Kidney (tissue), 14 donors: ENCODE results near the gene VAMP8. TPM values are rescaled to one million over a fixed set of nuclear protein-coding genes. Genes with fewer than 3 reads are reported as not detected.

ENCODE experiments used
- DNase-seq, 5 donors: peaks; one replicate each; pipeline ENCODE4 v3.0.0-alpha.2; 2013 to 2020
- FAIRE-seq: peaks from 2 replicates; lab custom pipeline; 2012; peaks lifted over from hg19 to GRCh38; lab: Jason Lieb, UNC
- H3K27ac ChIP-seq, 2 donors: one replicate each; pipeline ENCODE4 v1.7.0; 2013; ENCODE audit warnings: low read depth in 2 of 2, low read length in 2 of 2, inconsistent platforms in 1 of 2
- H3K27me3 ChIP-seq: one replicate; pipeline ENCODE4 v1.7.1; 2013; ENCODE audit warnings: low read length, inconsistent platforms; ENCODE audit not compliant: control insufficient read depth, insufficient read depth
- H3K36me3 ChIP-seq, 3 donors: one replicate each; pipeline versions ENCODE4 v1.7.0 to v1.7.1; 2013; ENCODE audit warnings: low read length in 3 of 3, control low read depth in 1 of 3, inconsistent platforms in 1 of 3; ENCODE audit not compliant: insufficient read depth in 3 of 3, control insufficient read depth in 2 of 3
- H3K4me1 ChIP-seq, 3 donors: one replicate each; pipeline versions ENCODE4 v1.7.0 to v1.7.1; 2013; ENCODE audit warnings: low read length in 3 of 3, inconsistent platforms in 1 of 3, low read depth in 1 of 3; ENCODE audit not compliant: control insufficient read depth in 2 of 3, insufficient read depth in 2 of 3
- H3K4me3 ChIP-seq, 3 donors: one replicate each; pipeline versions ENCODE4 v1.7.0 to v1.8.1; 2013; ENCODE audit warnings: low read length in 3 of 3, control low read depth in 1 of 3, inconsistent platforms in 1 of 3
- H3K9ac ChIP-seq, 3 donors: one replicate each; pipeline versions ENCODE4 v1.7.0 to v1.7.1; 2013; ENCODE audit warnings: low read length in 3 of 3, control low read depth in 1 of 3, inconsistent platforms in 1 of 3
- H3K9me3 ChIP-seq, 3 donors: one replicate each; pipeline versions ENCODE4 v1.7.0 to v1.7.1; 2013; ENCODE audit warnings: low read length in 3 of 3, control low read depth in 1 of 3, inconsistent platforms in 1 of 3; ENCODE audit not compliant: control insufficient read depth in 2 of 3, insufficient read depth in 1 of 3
- CTCF ChIP-seq: IDR thresholded peaks from 3 replicates; pipeline ENCODE4 v1.5.1; 2012; ENCODE audit warnings: mild to moderate bottlenecking, moderate library complexity, borderline replicate concordance; ENCODE audit not compliant: insufficient read depth; ENCODE audit errors: extremely low read depth
- intact Hi-C: fragments of 100-400 bp; cut with DNase I; formaldehyde crosslinking; loops from one replicate; pipeline ENCODE4 v1.11.1; 2022
- polyA plus RNA-seq: library from polyadenylated mRNA; stranded (reverse); fragments of 350-450 nt; fragmentation: Illumina TruSeq; extraction: RNeasy Lipid Tissue Mini Kit (QIAGEN cat#74804); gene quantifications from one replicate; pipeline ENCODE4 v1.2.3, GENCODE V29; 2014; ENCODE audit warnings: low read depth, low replicate concordance; ENCODE audit not compliant: insufficient read depth
- total RNA-seq: library from RNA; stranded (reverse); fragmentation: NEBNext Ultra II Directional; extraction: Animal tissue kit (Norgen Biotek cat#: 25700); gene quantifications from one replicate; pipeline ENCODE4 v1.2.1, GENCODE V29; 2021
- donor health status: control.
- donor health status: control.
- donor health status: control.
- donor health status: control.
- donor health status: control.
- donor health status: DM: yes; HTN: yes; CAD: no.
- donor health status: Normal renal cell carcinoma (clear cell type).

Gene VAMP8
- total and polyA plus RNA-seq, 2 donors from 2014 or later = 196 to 604 TPM

- H3K36me3 ChIP-seq = no peaks in the 10 kb centered on the region
- H3K27me3 ChIP-seq = no peaks in the 10 kb centered on the region
- peak overlapping the region in 1 of 2 donors; percentile 17 for H3K27ac ChIP-seq
- no peak for TF ChIP-seq CTCF
- DNase-seq (no peak), FAIRE-seq (no peak)
- no peaks in the 10 kb centered on the region for H3K9me3 ChIP-seq
- peaks cover 0 to 23% (median 20%) of the 10 kb centered on the region in 3 donors for H3K4me1 ChIP-seq
- intact Hi-C loops = no loop called here
- H3K9ac ChIP-seq = no peak overlapping the region
- no peak overlapping the region for H3K4me3 ChIP-seq
Measured at GRCh38 chr2:85575739-85576138, 1.6 kb upstream of the VAMP8 start.

- H3K4me1 ChIP-seq = peaks cover 0 to 23% (median 20%) of the 10 kb centered on the region in 3 donors
- peaks cover 0 to 7% (median 0%) of the 10 kb centered on the region in 3 donors for H3K36me3 ChIP-seq
- FAIRE-seq = no peak
- no peak for DNase-seq
- intact Hi-C loops = no loop called here
- no peaks in the 10 kb centered on the region for H3K27me3 ChIP-seq
- TF ChIP-seq CTCF = no peak
- no peaks in the 10 kb centered on the region for H3K9me3 ChIP-seq
- H3K27ac ChIP-seq = peak overlapping the region; percentile 85 to 94
- H3K4me3 ChIP-seq = peak overlapping the region in 2 of 3 donors; percentile 65 to 80
- peak overlapping the region in 1 of 3 donors; percentile 71 for H3K9ac ChIP-seq
Measured at GRCh38 chr2:85577063-85577385, 362 bp upstream of the VAMP8 start.

- no peaks in the 10 kb centered on the region for H3K27me3 ChIP-seq
- H3K9me3 ChIP-seq = no peaks in the 10 kb centered on the region
- peaks cover 0 to 24% (median 20%) of the 10 kb centered on the region in 3 donors for H3K4me1 ChIP-seq
- H3K9ac ChIP-seq = peak overlapping the region in 2 of 3 donors; percentile 71 to 73
- FAIRE-seq (no peak), DNase-seq (peak in 3 of 5 donors; percentile 25 to 85 (median 47))
- H3K4me3 ChIP-seq = peak overlapping the region; percentile 31 to 80 (median 65)
- peak overlapping the region; percentile 85 to 94 for H3K27ac ChIP-seq
- H3K36me3 ChIP-seq = peaks cover 0 to 8% (median under 1%) of the 10 kb centered on the region in 3 donors
- no peak for TF ChIP-seq CTCF
- intact Hi-C loops = no loop called here
Measured at GRCh38 chr2:85578243-85579180, 1.1 kb downstream of the VAMP8 start.
